ENCODE data around the gene TMED1.
A peak's percentile ranks its signal among the peaks of the same experiment; 100 is the strongest.
"Not testable (repeated sequence)": the region's sequence is repeated elsewhere in the genome, so short reads cannot be mapped to it uniquely, and the experiment has no call there.

The TMED1 gene

GRCh38 chr19:10861103-10861651 lies 25.2 kb upstream of the TMED1 start:
- DNase-seq = peak; percentile 17

GRCh38 chr19:10858204-10858828 lies 22.3 kb upstream of the TMED1 start:
- peak; percentile 6 for DNase-seq

GRCh38 chr19:10856899-10857298 lies 20.9 kb upstream of the TMED1 start:
- DNase-seq = not testable (repeated sequence)

GRCh38 chr19:10855879-10856522 lies 20.0 kb upstream of the TMED1 start:
- DNase-seq = no peak

- DNase-seq = no peak
Measured at GRCh38 chr19:10854350-10855089, 18.5 kb upstream of the TMED1 start.

- DNase-seq = no peak
Measured at GRCh38 chr19:10852941-10853340, 16.9 kb upstream of the TMED1 start.

- no peak for DNase-seq
Measured at GRCh38 chr19:10852098-10852800, 16.2 kb upstream of the TMED1 start.

- DNase-seq = no peak
Measured at GRCh38 chr19:10850631-10851030, 14.6 kb upstream of the TMED1 start.

GRCh38 chr19:10848230-10848856 lies 12.3 kb upstream of the TMED1 start, which contains the start of gene C19orf38:
Gene C19orf38, plus strand, starts transcription at chr19:10848415. Its CDS starts 94 bp downstream, at chr19:10848509.
- DNase-seq = no peak

- no peak for DNase-seq
Measured at GRCh38 chr19:10846500-10847202, 10.6 kb upstream of the TMED1 start.

- no peak for DNase-seq
Measured at GRCh38 chr19:10842788-10843187, 6.8 kb upstream of the TMED1 start.

- DNase-seq = no peak
Measured at GRCh38 chr19:10839114-10840050, 3.4 kb upstream of the TMED1 start.

GRCh38 chr19:10838377-10838776 lies 2.4 kb upstream of the TMED1 start:
- DNase-seq = no peak

GRCh38 chr19:10837649-10838048 lies 1.6 kb upstream of the TMED1 start:
- not testable (repeated sequence) for DNase-seq

GRCh38 chr19:10836479-10837330 lies 693 bp upstream of the TMED1 start:
- peak; percentile 91 for DNase-seq

- no peak for DNase-seq
Measured at GRCh38 chr19:10835089-10835753, 791 bp downstream of the TMED1 start.

- DNase-seq = no peak
Measured at GRCh38 chr19:10832939-10833296, 3.1 kb downstream of the TMED1 start.

- no peak for DNase-seq
Measured at GRCh38 chr19:10831987-10832938, 3.7 kb downstream of the TMED1 start.
